NCI-H526 (cell line): ENCODE data around the gene FAM168A.
"Not testable (repeated sequence)": the region's sequence is repeated elsewhere in the genome, so short reads cannot be mapped to it uniquely, and the experiment has no call there.

Experiments
- DNase-seq, 2 experiments: peaks; one replicate each; lab custom pipeline; 2025; lab: John Stamatoyannopoulos, UW

Gene FAM168A

DNA sequence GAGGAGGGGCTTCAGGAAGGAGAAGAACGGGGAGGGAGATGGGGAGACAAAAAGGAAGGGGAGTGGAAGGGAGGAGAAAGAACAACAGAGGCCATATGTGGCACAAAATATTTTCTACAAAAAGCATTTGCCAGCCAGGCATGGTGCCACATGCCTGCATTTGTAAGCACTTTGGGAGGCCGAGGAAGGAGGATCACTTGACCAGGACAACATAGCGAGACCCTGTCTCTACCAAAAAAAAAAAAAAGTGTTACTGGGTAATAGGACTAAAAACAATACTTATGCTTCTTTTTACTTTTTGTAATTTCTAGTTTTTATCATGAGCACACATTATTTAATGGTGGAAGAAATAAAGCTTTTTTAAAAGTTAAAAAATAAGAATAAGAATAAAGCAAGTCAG is 5.3 kb downstream of the FAM168A start:
- no peak for DNase-seq

DNA sequence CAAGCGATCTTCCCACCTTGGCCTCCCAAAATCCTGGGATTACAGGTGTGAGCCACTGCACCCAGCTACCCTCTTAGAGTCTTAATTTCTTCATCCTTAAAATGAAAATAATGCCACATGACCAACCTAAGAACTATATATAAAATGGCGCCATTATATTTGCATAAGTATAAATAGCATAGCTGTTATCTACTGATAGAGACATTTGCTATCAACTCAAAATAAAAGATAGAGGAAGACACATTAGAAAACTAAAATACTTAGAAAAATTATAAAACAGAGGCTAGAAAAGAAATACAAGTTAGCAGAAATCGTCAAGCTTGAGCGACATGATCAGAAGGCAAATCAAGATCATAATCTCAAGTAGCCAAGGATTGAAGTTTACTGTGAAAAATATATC is 6.2 kb downstream of the FAM168A start:
- DNase-seq = no peak

- DNase-seq = no peak
These were observed 6.9 kb downstream of the FAM168A start for GRCh38 chr11:73590991-73591390.

GRCh38 chr11:73586791-73587190 is 11.1 kb downstream of the FAM168A start:
- no peak for DNase-seq

GRCh38 chr11:73585834-73586575 is 11.9 kb downstream of the FAM168A start:
- no peak for DNase-seq

DNA sequence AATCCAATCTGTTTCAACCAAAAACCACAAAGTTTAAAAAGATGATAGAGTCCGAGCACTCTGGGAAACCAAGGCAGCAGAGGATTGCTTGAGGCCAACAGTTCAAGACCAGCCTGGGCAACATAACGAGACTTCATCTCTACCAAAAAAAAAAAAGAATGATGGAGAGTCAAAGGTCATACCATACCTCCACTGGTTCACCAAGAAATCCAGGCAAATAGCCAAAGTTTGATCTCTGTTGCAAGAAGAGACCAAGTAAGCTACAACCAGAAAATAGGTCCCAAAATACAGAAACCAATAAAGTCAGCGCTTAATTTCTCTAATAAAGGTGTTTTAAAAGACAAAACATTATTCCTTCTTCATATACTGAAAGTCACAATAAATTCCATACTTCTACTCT is 13.1 kb downstream of the FAM168A start:
- no peak for DNase-seq

DNA sequence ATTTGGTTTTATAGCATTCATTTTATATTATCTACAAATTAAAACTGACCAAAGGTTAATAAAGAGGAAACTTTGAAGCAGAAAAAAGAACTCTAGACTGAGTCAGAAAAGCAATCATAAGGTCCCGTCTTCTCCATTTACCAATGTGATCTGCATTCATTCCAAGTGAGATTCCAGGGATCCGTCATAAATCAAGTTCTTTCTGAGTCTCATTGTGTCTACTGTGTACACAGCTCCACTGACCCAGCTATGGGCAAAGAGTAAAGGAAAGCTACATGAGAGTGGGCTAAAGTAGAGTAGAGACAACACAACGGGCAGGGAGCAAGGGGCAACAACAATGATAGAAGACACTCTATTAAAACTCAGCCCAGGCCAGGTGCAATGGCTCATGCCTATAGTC is 15.3 kb downstream of the FAM168A start:
- no peak for DNase-seq

- DNase-seq = not testable (repeated sequence)
These were observed 17.2 kb downstream of the FAM168A start for GRCh38 chr11:73580749-73581148.

DNA sequence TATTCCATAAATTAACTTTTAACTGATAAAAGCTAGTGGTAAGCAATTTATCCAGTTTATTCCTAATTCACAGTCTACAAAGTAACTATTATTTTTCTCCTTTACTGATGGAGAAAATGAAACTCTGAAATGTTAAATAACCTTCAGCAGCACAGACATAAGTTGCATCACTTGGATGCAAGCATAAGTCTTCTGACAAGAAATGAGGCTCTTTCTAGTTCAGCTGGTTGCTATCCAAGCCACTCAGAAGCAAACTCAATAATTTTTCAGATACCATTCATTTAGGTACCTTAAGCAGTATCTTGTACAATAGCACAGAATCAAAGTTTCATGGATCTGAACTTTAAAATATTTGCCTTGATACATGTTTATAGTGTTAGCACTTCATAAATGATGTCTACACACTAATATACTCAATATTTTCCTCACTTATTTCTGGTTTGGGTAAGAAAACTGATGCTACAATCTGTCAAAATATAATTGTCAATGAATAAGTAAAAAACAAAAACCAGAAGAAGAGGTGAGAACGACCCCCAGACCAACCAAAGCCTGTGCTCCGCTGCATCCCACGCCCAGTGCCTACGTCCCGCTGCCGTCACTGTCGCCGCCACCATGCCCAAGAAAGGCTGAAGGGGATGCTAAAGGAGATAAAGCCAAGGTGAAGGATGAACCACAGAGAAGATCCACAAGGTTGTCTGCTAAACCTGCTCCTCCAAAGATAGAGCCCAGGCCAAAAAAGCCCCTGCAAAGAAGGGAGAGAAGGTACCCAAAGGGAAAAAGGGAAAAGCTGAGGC is 18.1 kb downstream of the FAM168A start:
- no peak for DNase-seq

- DNase-seq = no peak
These were observed 19.2 kb downstream of the FAM168A start for GRCh38 chr11:73578592-73579185.

GRCh38 chr11:73577496-73577917 is 20.4 kb downstream of the FAM168A start:
- DNase-seq = no peak

GRCh38 chr11:73576185-73576614 is 21.7 kb downstream of the FAM168A start:
- no peak for DNase-seq

DNA sequence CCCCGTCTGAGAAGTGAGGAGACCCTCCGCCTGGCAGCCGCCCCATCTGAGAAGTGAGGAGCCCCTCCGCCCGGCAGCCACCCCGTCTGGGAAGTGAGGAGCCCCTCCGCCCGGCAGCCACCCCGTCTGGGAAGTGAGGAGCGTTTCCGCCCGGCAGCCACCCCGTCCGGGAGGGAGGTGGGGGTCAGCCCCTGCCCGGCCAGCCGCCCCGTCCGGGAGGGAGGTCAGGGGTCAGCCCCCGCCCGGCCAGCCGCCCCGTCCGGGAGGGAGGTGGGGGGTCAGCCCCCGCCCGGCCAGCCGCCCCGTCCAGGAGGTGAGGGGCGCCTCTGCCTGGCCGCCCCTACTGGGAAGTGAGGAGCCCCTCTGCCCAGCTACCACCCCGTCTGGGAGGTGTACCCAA is 25.9 kb downstream of the FAM168A start:
- not testable (repeated sequence) for DNase-seq

GRCh38 chr11:73570415-73571114 is 27.3 kb downstream of the FAM168A start:
- DNase-seq = no peak

- no peak for DNase-seq
These were observed 30.7 kb downstream of the FAM168A start for GRCh38 chr11:73566977-73567755.

- no peak for DNase-seq
These were observed 31.5 kb downstream of the FAM168A start for GRCh38 chr11:73566422-73566821.

GRCh38 chr11:73565804-73566203 is 32.1 kb downstream of the FAM168A start:
- no peak for DNase-seq

DNA sequence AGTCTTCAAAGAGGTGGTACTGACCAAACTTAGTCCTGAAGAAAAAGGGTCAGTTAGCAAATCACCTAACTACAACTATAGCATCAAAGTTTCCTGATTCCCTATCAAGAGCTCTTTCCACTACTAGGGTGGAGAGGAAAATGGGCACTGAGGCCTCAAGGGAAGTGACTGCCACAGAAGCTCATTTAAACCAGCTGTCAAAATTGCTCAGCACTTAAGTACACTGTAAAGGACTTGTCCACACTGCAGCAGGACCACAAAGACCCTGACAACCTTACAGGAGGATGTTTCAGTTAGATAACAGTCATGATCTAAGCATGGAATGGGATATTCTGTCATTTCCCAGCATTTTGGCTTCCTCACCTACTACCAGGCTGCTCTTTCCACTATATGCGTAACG is 33.0 kb downstream of the FAM168A start:
- no peak for DNase-seq

DNA sequence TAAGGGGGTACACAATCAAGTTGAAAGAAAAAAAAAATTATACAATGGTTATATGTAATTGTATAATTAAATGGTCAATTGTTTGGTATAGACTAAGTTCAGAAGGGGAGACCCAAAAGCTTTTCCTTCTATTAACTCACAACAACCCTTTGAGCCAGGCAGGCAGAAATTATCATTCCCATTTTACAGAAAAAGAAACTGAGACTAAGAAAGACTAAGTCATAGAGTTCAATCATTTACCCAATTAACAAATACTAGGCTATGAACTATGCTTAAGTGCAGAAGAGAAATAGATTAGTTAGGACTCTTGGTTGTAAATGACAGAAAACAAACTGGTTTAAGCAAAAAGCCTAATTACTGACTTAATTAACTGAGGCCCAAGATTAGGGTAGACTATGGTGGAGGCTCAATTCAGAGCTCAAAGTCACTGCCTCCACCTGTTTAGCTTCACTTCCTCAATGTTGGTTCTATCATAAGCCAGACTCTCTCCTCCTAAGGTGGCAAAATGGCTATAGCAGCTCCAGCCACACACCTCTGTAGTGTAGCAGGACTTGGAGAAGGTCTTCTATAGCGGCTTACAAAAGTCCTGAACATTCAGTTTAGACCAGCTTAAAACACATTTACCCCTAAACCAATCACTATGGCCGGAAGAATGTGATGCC is 34.2 kb downstream of the FAM168A start:
- no peak for DNase-seq

DNA sequence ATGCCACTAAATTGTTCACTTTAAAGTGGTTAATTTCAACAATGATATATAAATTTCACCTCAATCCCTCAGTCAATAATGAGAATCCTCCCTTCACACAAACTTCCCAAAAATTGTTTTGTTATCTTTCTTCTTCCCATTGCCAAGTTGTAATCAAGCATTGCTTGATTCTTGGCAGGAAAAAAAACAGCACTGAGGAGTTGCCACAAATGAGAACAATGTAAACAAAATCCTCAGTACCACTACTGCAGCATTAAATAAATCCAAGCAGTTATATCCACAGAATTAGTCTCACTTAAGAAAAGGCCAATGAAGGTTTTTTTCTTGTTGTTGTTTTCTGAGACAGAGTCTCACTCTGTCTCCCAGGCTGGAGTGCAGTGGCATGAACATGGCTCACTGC is 38.2 kb downstream of the FAM168A start:
- DNase-seq = no peak

- DNase-seq = no peak
These were observed 40.9 kb downstream of the FAM168A start for GRCh38 chr11:73556966-73557365.
